ENCODE data around the gene SLC44A4.
"Not testable (repeated sequence)": the region's sequence is repeated elsewhere in the genome, so short reads cannot be mapped to it uniquely, and the experiment has no call there.

SLC44A4 gene

GRCh38 chr6:31878726-31879125 lies at the start of gene SLC44A4:
Gene SLC44A4 (minus strand): TSS chr6:31878997. CDS start chr6:31878980, 17 bp downstream.
- Mint-ChIP-seq H3K27ac (no peak within 1 kb of the TSS), H3K4me1 (ENCODE audit: low read depth) (no peaks in the 10 kb centered on the region), H3K27me3 (no peaks in the 10 kb centered on the region), H3K36me3 (ENCODE audit: low read depth) (peaks cover 27% of the 10 kb centered on the region), H3K4me3 (no peak within 1 kb of the TSS), H3K9me3 (no peaks in the 10 kb centered on the region)

- Mint-ChIP-seq H3K36me3 (ENCODE audit: low read depth) (no peaks in the 10 kb centered on the region), H3K4me1 (ENCODE audit: low read depth) (no peaks in the 10 kb centered on the region), H3K27me3 (peaks cover 2% of the 10 kb centered on the region), H3K27ac (no peak overlapping the region), H3K4me3 (no peak overlapping the region), H3K9me3 (no peaks in the 10 kb centered on the region)
Measured at GRCh38 chr6:31928672-31928939, 49.8 kb upstream of the SLC44A4 start.

- H3K4me3 Mint-ChIP-seq, result no peak overlapping the region
- no peaks in the 10 kb centered on the region for H3K4me1 Mint-ChIP-seq (ENCODE audit: low read depth)
- no peaks in the 10 kb centered on the region for H3K9me3 Mint-ChIP-seq
- no peaks in the 10 kb centered on the region for H3K36me3 Mint-ChIP-seq (ENCODE audit: low read depth)
- no peak overlapping the region for H3K27ac Mint-ChIP-seq
- H3K27me3 Mint-ChIP-seq, result peaks cover 2% of the 10 kb centered on the region
Measured at GRCh38 chr6:31927863-31928671, 49.3 kb upstream of the SLC44A4 start.

GRCh38 chr6:31927242-31927862 lies 48.6 kb upstream of the SLC44A4 start, which contains the start of gene C2:
Gene C2 (plus strand): TSS chr6:31927717. CDS start chr6:31927753, 36 bp downstream.
- H3K4me3 Mint-ChIP-seq, result no peak within 1 kb of the TSS
- no peak within 1 kb of the TSS for H3K27ac Mint-ChIP-seq
- no peaks in the 10 kb centered on the region for H3K36me3 Mint-ChIP-seq (ENCODE audit: low read depth)
- H3K27me3 Mint-ChIP-seq, result peaks cover 2% of the 10 kb centered on the region
- no peaks in the 10 kb centered on the region for H3K4me1 Mint-ChIP-seq (ENCODE audit: low read depth)
- no peaks in the 10 kb centered on the region for H3K9me3 Mint-ChIP-seq

GRCh38 chr6:31922942-31923341 lies 44.1 kb upstream of the SLC44A4 start:
- no peaks in the 10 kb centered on the region for H3K4me1 Mint-ChIP-seq (ENCODE audit: low read depth)
- no peaks in the 10 kb centered on the region for H3K9me3 Mint-ChIP-seq
- H3K27ac Mint-ChIP-seq, result no peak overlapping the region
- H3K27me3 Mint-ChIP-seq, result peaks cover 2% of the 10 kb centered on the region
- no peak overlapping the region for H3K4me3 Mint-ChIP-seq
- no peaks in the 10 kb centered on the region for H3K36me3 Mint-ChIP-seq (ENCODE audit: low read depth)

- no peaks in the 10 kb centered on the region for H3K9me3 Mint-ChIP-seq
- H3K27ac Mint-ChIP-seq, result no peak overlapping the region
- no peak overlapping the region for H3K4me3 Mint-ChIP-seq
- H3K27me3 Mint-ChIP-seq, result peaks cover 2% of the 10 kb centered on the region
- no peaks in the 10 kb centered on the region for H3K36me3 Mint-ChIP-seq (ENCODE audit: low read depth)
- no peaks in the 10 kb centered on the region for H3K4me1 Mint-ChIP-seq (ENCODE audit: low read depth)
Measured at GRCh38 chr6:31920811-31921210, 42.0 kb upstream of the SLC44A4 start.

GRCh38 chr6:31919624-31920303 lies 41.0 kb upstream of the SLC44A4 start:
- H3K4me3 Mint-ChIP-seq, result no peak overlapping the region
- H3K27me3 Mint-ChIP-seq, result peaks cover 4% of the 10 kb centered on the region
- H3K36me3 Mint-ChIP-seq (ENCODE audit: low read depth), result no peaks in the 10 kb centered on the region
- H3K9me3 Mint-ChIP-seq, result no peaks in the 10 kb centered on the region
- H3K4me1 Mint-ChIP-seq (ENCODE audit: low read depth), result no peaks in the 10 kb centered on the region
- H3K27ac Mint-ChIP-seq, result no peak overlapping the region

- H3K27me3 Mint-ChIP-seq, result peaks cover 4% of the 10 kb centered on the region
- no peak overlapping the region for H3K27ac Mint-ChIP-seq
- H3K4me1 Mint-ChIP-seq (ENCODE audit: low read depth), result no peaks in the 10 kb centered on the region
- no peaks in the 10 kb centered on the region for H3K36me3 Mint-ChIP-seq (ENCODE audit: low read depth)
- no peaks in the 10 kb centered on the region for H3K9me3 Mint-ChIP-seq
- no peak overlapping the region for H3K4me3 Mint-ChIP-seq
Measured at GRCh38 chr6:31918069-31918720, 39.4 kb upstream of the SLC44A4 start.

GRCh38 chr6:31915756-31916155 lies 37.0 kb upstream of the SLC44A4 start:
- H3K36me3 Mint-ChIP-seq (ENCODE audit: low read depth), result no peaks in the 10 kb centered on the region
- no peak overlapping the region for H3K27ac Mint-ChIP-seq
- H3K4me1 Mint-ChIP-seq (ENCODE audit: low read depth), result peaks cover 10% of the 10 kb centered on the region
- no peak overlapping the region for H3K4me3 Mint-ChIP-seq
- H3K27me3 Mint-ChIP-seq, result peaks cover 4% of the 10 kb centered on the region
- no peaks in the 10 kb centered on the region for H3K9me3 Mint-ChIP-seq

- Mint-ChIP-seq H3K4me1 (ENCODE audit: low read depth) (peaks cover 12% of the 10 kb centered on the region), H3K27ac (no peak overlapping the region), H3K27me3 (peaks cover 4% of the 10 kb centered on the region), H3K4me3 (no peak overlapping the region), H3K9me3 (no peaks in the 10 kb centered on the region), H3K36me3 (ENCODE audit: low read depth) (no peaks in the 10 kb centered on the region)
Measured at GRCh38 chr6:31915351-31915750, 36.6 kb upstream of the SLC44A4 start.

- Mint-ChIP-seq H3K27ac (no peak overlapping the region), H3K9me3 (no peaks in the 10 kb centered on the region), H3K4me1 (ENCODE audit: low read depth) (peaks cover 22% of the 10 kb centered on the region), H3K27me3 (peaks cover 8% of the 10 kb centered on the region), H3K36me3 (ENCODE audit: low read depth) (no peaks in the 10 kb centered on the region), H3K4me3 (no peak overlapping the region)
Measured at GRCh38 chr6:31911826-31912585, 33.2 kb upstream of the SLC44A4 start.

GRCh38 chr6:31909298-31909697 lies 30.5 kb upstream of the SLC44A4 start:
- H3K4me1 Mint-ChIP-seq (ENCODE audit: low read depth), result peaks cover 22% of the 10 kb centered on the region
- H3K4me3 Mint-ChIP-seq; H3K27ac Mint-ChIP-seq; H3K36me3 Mint-ChIP-seq (ENCODE audit: low read depth); H3K27me3 Mint-ChIP-seq; H3K9me3 Mint-ChIP-seq: not testable (repeated sequence)

GRCh38 chr6:31908791-31909190 lies 30.0 kb upstream of the SLC44A4 start:
- Mint-ChIP-seq H3K4me1 (ENCODE audit: low read depth) (peaks cover 22% of the 10 kb centered on the region), H3K4me3 (no peak overlapping the region), H3K9me3 (no peaks in the 10 kb centered on the region), H3K27me3 (peaks cover 4% of the 10 kb centered on the region), H3K27ac (no peak overlapping the region), H3K36me3 (ENCODE audit: low read depth) (no peaks in the 10 kb centered on the region)

GRCh38 chr6:31908255-31908654 lies 29.5 kb upstream of the SLC44A4 start:
- H3K36me3 Mint-ChIP-seq (ENCODE audit: low read depth); H3K9me3 Mint-ChIP-seq; H3K27ac Mint-ChIP-seq; H3K4me3 Mint-ChIP-seq; H3K27me3 Mint-ChIP-seq: not testable (repeated sequence)
- peaks cover 22% of the 10 kb centered on the region for H3K4me1 Mint-ChIP-seq (ENCODE audit: low read depth)
